Chondrocyte (in vitro differentiated cells): Measurements from ENCODE around the gene CCL2. TPM values are rescaled to one million over a fixed set of nuclear protein-coding genes. Genes with fewer than 3 reads are reported as not detected.
"Not testable (repeated sequence)": the region's sequence is repeated elsewhere in the genome, so short reads cannot be mapped to it uniquely, and the experiment has no call there.

Source experiments
- DNase-seq: peaks from one replicate; pipeline ENCODE4 v3.0.0; 2021; ENCODE audit warnings: mixed read lengths, low spot score
- H3K27ac Mint-ChIP-seq: one replicate; pipeline ENCODE4 v1.8.0; 2021; ENCODE audit warnings: mild to moderate bottlenecking, moderate library complexity, mixed read lengths; ENCODE audit not compliant: unreplicated experiment
- H3K27me3 Mint-ChIP-seq: 2 replicates; pipeline ENCODE4 v1.8.0; 2021; ENCODE audit warnings: low read depth, mixed read lengths
- H3K36me3 Mint-ChIP-seq: 2 replicates; pipeline ENCODE4 v1.8.0; 2021; ENCODE audit warnings: low read depth, mixed read lengths
- H3K4me1 Mint-ChIP-seq: 2 replicates; pipeline ENCODE4 v1.8.0; 2021; ENCODE audit warnings: low read depth, mild to moderate bottlenecking, mixed read lengths
- H3K4me3 Mint-ChIP-seq: one replicate; pipeline ENCODE4 v1.8.0; 2021; ENCODE audit warnings: mild to moderate bottlenecking, moderate library complexity, mixed read lengths; ENCODE audit not compliant: unreplicated experiment
- H3K9me3 Mint-ChIP-seq: 2 replicates; pipeline ENCODE4 v1.8.0; 2021; ENCODE audit warnings: low read depth, mixed read lengths
- CTCF ChIP-seq: fragments of 200-600 bp; sonication (generic); IDR thresholded peaks from 2 replicates; pipeline ENCODE4 v1.5.0; 2021; ENCODE audit warnings: antibody characterized with exemption, mild to moderate bottlenecking, moderate library complexity
- total RNA-seq: library from RNA; stranded (reverse); gene quantifications from 3 replicates; pipeline ENCODE4 v1.2.1, GENCODE V29; 2021

Gene CCL2
- total RNA-seq, 1 donor from 2014 or later, result 36.6 TPM

- H3K4me3 Mint-ChIP-seq, result no peak overlapping the region
- no peak for TF ChIP-seq CTCF
- H3K27ac Mint-ChIP-seq, result no peak overlapping the region
- no peak for DNase-seq
- H3K36me3 Mint-ChIP-seq, result peaks cover 6% of the 10 kb centered on the region
- peaks cover 8% of the 10 kb centered on the region for H3K27me3 Mint-ChIP-seq
- peaks cover 5% of the 10 kb centered on the region for H3K4me1 Mint-ChIP-seq
- H3K9me3 Mint-ChIP-seq, result peaks cover 11% of the 10 kb centered on the region
These were observed 30.0 kb upstream of the CCL2 start for GRCh38 chr17:34225046-34225445.

- Mint-ChIP-seq H3K9me3 (peaks cover 21% of the 10 kb centered on the region), H3K4me3 (no peak overlapping the region), H3K27ac (no peak overlapping the region), H3K36me3 (peaks cover 6% of the 10 kb centered on the region), H3K27me3 (peaks cover 8% of the 10 kb centered on the region), H3K4me1 (peaks cover 5% of the 10 kb centered on the region)
- no peak for DNase-seq
- no peak for TF ChIP-seq CTCF
These were observed 28.9 kb upstream of the CCL2 start for GRCh38 chr17:34226011-34226743.

DNA sequence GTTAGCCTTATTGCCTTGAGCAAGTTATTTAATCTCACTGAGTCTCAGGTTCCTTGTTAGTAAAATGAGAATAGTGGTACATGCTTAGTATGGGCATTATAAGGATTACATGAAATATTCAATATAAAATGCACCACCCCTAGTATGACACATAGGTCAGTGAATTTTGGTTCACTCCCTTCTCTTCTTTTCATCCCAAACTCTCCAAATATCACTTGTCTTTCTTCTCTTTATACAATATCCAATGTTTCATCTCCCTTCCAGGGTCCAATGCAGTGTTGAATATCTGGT is 28.4 kb upstream of the CCL2 start:
- Mint-ChIP-seq H3K4me3 (no peak overlapping the region), H3K27ac (no peak overlapping the region), H3K9me3 (peaks cover 22% of the 10 kb centered on the region), H3K36me3 (peaks cover 6% of the 10 kb centered on the region), H3K4me1 (peaks cover 5% of the 10 kb centered on the region), H3K27me3 (peaks cover 3% of the 10 kb centered on the region)
- no peak for TF ChIP-seq CTCF
- DNase-seq, result no peak

DNA sequence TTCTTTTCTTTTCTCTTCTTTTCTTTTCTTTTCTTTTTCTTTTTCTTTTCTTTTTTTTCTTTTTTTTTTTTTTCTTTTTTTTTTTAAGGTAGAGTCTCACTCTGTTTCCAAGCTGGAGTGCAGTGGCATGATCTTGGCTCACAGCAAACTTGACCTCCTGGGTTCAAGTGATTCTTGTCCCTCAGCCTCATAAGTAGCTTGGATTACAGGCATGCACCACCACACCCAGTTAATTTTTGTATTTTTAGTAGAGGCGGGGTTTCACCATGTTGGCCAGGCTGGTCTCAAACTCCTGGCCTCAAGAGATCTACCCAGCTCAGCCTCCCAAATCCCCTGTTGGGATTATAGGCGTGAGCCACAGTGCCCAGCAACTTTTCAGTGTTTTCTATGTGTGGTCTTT is 27.8 kb upstream of the CCL2 start:
- DNase-seq, H3K27ac Mint-ChIP-seq, H3K4me3 Mint-ChIP-seq, H3K27me3 Mint-ChIP-seq, H3K4me1 Mint-ChIP-seq, H3K36me3 Mint-ChIP-seq: not testable (repeated sequence)
- peaks cover 22% of the 10 kb centered on the region for H3K9me3 Mint-ChIP-seq

DNA sequence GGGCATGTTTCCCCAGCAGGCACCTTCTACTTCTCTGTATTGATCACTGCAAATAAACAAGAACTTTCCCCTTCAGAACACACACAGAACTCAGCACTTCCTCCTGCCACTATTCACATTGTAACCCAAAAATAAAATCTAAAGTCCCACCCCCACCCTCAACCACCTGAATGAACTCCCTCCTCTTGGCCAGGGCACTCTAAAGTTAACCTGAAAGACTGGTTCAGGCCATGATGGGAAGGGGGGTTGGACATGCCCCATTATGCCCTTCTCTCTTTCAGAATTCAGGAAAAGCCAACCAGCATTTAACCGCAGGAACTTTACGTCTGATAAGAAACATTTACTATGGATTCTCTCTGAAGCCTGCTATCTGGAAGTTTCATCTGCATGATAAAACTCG is 27.4 kb upstream of the CCL2 start:
- Mint-ChIP-seq H3K27me3 (peaks cover 2% of the 10 kb centered on the region), H3K36me3 (peaks cover 6% of the 10 kb centered on the region), H3K27ac (no peak overlapping the region), H3K4me3 (no peak overlapping the region), H3K9me3 (peaks cover 22% of the 10 kb centered on the region), H3K4me1 (peaks cover 5% of the 10 kb centered on the region)
- TF ChIP-seq CTCF, result no peak
- DNase-seq, result no peak

DNA sequence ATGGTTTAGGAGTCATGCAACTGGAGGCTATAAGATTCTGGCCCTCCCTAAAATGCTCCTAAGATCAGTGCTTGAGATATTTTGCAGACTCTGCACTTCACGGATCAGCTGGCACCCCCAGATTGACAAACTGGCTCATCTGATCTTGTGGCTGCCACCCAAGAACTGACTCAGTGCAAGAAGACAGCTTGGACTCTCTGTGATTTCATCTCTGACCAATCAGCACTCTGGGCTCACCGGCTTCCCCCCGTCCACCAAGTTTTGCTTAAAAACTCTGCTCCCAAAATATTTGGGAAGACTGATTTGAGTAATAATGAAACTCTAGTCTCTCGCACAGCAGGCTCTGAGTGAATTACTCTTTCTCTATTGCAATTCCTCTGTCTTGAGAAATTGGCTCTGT is 26.3 kb upstream of the CCL2 start:
- Mint-ChIP-seq H3K27me3 (peaks cover 2% of the 10 kb centered on the region), H3K4me3 (no peak overlapping the region), H3K27ac (no peak overlapping the region), H3K36me3 (peaks cover 6% of the 10 kb centered on the region), H3K4me1 (peaks cover 5% of the 10 kb centered on the region), H3K9me3 (peaks cover 22% of the 10 kb centered on the region)
- no peak for TF ChIP-seq CTCF
- DNase-seq, result no peak
